Measurements from ENCODE around the gene SYNPO2L. TPM values are rescaled to one million over a fixed set of nuclear protein-coding genes. Genes with fewer than 3 reads are reported as not detected.
"Not testable (repeated sequence)": the region's sequence is repeated elsewhere in the genome, so short reads cannot be mapped to it uniquely, and the experiment has no call there.

The SYNPO2L gene
- total RNA-seq, 2 donors from 2014 or later, result not detected

DNA sequence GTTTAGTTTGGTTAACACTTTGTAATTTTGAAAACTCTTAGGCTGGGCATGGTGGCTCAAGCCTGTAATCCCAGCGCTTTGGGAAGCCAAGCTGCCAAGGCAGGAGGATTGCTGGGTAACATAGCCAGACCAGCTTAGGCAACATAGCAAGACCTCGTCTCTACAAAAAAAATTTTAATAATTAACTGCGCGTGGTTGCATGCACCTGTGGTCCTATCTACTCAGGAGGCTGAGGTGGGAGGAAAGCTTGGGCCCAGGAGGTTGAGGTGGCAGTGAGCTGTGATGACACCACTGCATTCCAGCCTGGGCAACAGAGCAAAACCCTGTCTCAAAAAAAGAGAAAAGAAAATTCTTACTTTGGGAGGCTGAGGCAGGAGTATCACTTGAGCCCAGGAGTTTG, 32.8 kb downstream of the SYNPO2L start:
- peaks cover 3 to 15% of the 10 kb centered on the region in 2 donors for H3K4me1 ChIP-seq (ENCODE audit: control insufficient read depth in 1 of 2, low read depth in 2 of 2)
- H3K27me3 ChIP-seq (replicated peaks; ENCODE audit: insufficient read depth), result no peaks in the 10 kb centered on the region
- H3K4me3 ChIP-seq, result no peak overlapping the region
- no peak for ATAC-seq (ENCODE audit: insufficient number of reproducible peaks, low FRiP score, low read depth)
- TF ChIP-seq, protein P1, sequence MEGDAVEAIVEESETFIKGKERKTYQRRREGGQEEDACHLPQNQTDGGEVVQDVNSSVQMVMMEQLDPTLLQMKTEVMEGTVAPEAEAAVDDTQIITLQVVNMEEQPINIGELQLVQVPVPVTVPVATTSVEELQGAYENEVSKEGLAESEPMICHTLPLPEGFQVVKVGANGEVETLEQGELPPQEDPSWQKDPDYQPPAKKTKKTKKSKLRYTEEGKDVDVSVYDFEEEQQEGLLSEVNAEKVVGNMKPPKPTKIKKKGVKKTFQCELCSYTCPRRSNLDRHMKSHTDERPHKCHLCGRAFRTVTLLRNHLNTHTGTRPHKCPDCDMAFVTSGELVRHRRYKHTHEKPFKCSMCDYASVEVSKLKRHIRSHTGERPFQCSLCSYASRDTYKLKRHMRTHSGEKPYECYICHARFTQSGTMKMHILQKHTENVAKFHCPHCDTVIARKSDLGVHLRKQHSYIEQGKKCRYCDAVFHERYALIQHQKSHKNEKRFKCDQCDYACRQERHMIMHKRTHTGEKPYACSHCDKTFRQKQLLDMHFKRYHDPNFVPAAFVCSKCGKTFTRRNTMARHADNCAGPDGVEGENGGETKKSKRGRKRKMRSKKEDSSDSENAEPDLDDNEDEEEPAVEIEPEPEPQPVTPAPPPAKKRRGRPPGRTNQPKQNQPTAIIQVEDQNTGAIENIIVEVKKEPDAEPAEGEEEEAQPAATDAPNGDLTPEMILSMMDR (IDR thresholded peaks at IDR 0.05), result no peak
- H3K36me3 ChIP-seq, result no peaks in the 10 kb centered on the region
- no peaks in the 10 kb centered on the region for H3K9me3 ChIP-seq
- H3K27ac ChIP-seq, result no peak overlapping the region
- no peak for DNase-seq (ENCODE audit: low spot score)

- H3K4me1 ChIP-seq (ENCODE audit: control insufficient read depth in 1 of 2, low read depth in 2 of 2); H3K27me3 ChIP-seq (replicated peaks; ENCODE audit: insufficient read depth); H3K27ac ChIP-seq; ATAC-seq (ENCODE audit: insufficient number of reproducible peaks, low FRiP score, low read depth); H3K36me3 ChIP-seq; H3K4me3 ChIP-seq; DNase-seq (ENCODE audit: low spot score); H3K9me3 ChIP-seq: not testable (repeated sequence)
Observed at GRCh38 chr10:73620974-73621373, 34.9 kb downstream of the SYNPO2L start.

GRCh38 chr10:73617143-73617542, 38.7 kb downstream of the SYNPO2L start:
- not testable (repeated sequence) for H3K27ac ChIP-seq; H3K4me1 ChIP-seq (ENCODE audit: control insufficient read depth in 1 of 2, low read depth in 2 of 2); DNase-seq (ENCODE audit: low spot score); H3K4me3 ChIP-seq; H3K27me3 ChIP-seq (replicated peaks; ENCODE audit: insufficient read depth); H3K9me3 ChIP-seq; ATAC-seq (ENCODE audit: insufficient number of reproducible peaks, low FRiP score, low read depth); H3K36me3 ChIP-seq

DNA sequence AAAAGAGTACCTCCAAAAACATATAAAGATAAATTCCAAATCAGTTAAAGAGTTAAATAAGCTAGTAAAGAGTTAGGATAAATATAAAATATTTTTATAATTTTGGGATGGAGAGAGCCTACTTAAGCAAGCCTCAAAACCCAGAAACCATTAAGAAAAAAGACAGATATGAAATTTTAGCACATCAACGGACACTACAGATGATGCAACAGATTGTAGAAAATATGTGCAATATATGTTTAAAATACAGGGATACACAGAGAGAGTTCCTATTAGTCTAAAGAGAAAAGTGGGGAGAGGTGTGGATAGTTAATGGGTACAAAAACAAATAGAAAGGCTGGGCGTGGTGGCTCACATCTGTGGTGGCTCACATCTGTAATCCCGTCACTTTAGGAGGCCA, 41.1 kb downstream of the SYNPO2L start:
- H3K27ac ChIP-seq, result no peak overlapping the region
- H3K36me3 ChIP-seq, result no peaks in the 10 kb centered on the region
- ATAC-seq (ENCODE audit: insufficient number of reproducible peaks, low FRiP score, low read depth) (no peak), DNase-seq (ENCODE audit: low spot score) (no peak)
- TF ChIP-seq, protein P1 (IDR thresholded peaks at IDR 0.05), result no peak
- no peaks in the 10 kb centered on the region for H3K9me3 ChIP-seq
- no peaks in the 10 kb centered on the region for H3K27me3 ChIP-seq (replicated peaks; ENCODE audit: insufficient read depth)
- H3K4me1 ChIP-seq (ENCODE audit: control insufficient read depth in 1 of 2, low read depth in 2 of 2), result no peaks in the 10 kb centered on the region
- H3K4me3 ChIP-seq, result no peak overlapping the region

DNA sequence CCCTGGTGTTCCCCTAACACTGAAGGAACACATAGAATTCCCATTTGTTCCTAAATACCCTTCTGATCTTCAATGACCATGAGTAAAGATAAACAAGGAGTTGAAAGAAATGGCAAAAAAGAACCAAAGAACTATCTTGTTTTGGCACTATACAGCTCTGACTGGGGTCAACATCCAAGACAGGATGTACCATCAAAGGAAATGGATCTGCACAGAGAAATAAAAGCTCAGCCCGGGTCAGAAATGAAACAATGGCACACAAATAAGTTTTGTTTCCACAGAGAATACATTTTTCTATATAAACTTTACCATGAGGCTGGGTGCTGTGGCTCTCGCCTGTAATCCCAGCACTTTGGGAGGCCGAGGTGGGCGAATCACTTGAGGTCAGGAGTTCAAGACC, 46.7 kb downstream of the SYNPO2L start:
- TF ChIP-seq, protein P1 (IDR thresholded peaks at IDR 0.05), result no peak
- Histone ChIP-seq H3K27ac (no peak overlapping the region), H3K4me3 (no peak overlapping the region), H3K9me3 (no peaks in the 10 kb centered on the region), H3K36me3 (no peaks in the 10 kb centered on the region), H3K27me3 (replicated peaks; ENCODE audit: insufficient read depth) (no peaks in the 10 kb centered on the region), H3K4me1 (ENCODE audit: control insufficient read depth in 1 of 2, low read depth in 2 of 2) (no peaks in the 10 kb centered on the region)
- ATAC-seq (ENCODE audit: insufficient number of reproducible peaks, low FRiP score, low read depth) (no peak), DNase-seq (ENCODE audit: low spot score) (no peak)

DNA sequence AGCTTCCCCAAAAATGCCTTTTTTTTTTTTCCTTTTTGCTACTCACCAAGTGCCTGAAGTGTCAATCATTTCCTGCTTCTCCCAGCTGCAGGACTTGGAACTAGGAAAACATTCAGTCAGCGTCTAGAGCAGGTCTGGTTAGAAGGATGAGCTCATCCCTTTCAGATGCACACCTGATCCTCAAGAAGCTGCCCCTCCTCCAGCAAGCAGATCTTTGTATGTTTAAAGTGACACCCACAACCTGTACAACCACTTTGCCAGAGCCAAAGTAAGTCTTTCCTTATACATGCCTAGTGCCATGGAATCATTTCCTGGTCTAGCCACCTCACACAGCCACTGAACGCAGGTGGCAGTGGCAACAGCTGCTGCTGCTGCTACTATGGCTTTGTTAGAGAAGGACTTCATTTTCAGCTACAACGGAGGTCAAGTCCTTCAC, 54.3 kb downstream of the SYNPO2L start:
- Histone ChIP-seq H3K27me3 (replicated peaks; ENCODE audit: insufficient read depth) (no peaks in the 10 kb centered on the region), H3K4me1 (ENCODE audit: control insufficient read depth in 1 of 2, low read depth in 2 of 2) (no peaks in the 10 kb centered on the region), H3K36me3 (no peaks in the 10 kb centered on the region), H3K4me3 (no peak overlapping the region), H3K27ac (no peak overlapping the region), H3K9me3 (no peaks in the 10 kb centered on the region)
- TF ChIP-seq, protein P1 (IDR thresholded peaks at IDR 0.05), result no peak
- DNase-seq (ENCODE audit: low spot score) (no peak), ATAC-seq (ENCODE audit: insufficient number of reproducible peaks, low FRiP score, low read depth) (no peak)

Data from thoracic aorta (tissue), 2 donors.